BJ (cell line): ENCODE results near the gene APBA2. TPM values are rescaled to one million over a fixed set of nuclear protein-coding genes. Genes with fewer than 3 reads are reported as not detected.

ENCODE experiments used
- CTCF ChIA-PET: fragments of 350-600 bp; formaldehyde crosslinking; extraction: SDS; loops from one replicate; lab custom pipeline; 2021; ENCODE audit warnings: antibody characterized with exemption, inconsistent platforms; lab: Yijun Ruan, JAX
- POLR2A ChIA-PET: fragments of 300-600 bp; sonication (Branson Sonifier 250); formaldehyde crosslinking; extraction: SDS; loops from one replicate; lab custom pipeline; 2021; ENCODE audit warnings: antibody characterized with exemption; lab: Charles Lee
- DNase-seq: peaks from one replicate; pipeline ENCODE4 v3.0.0-alpha.2; 2011; ENCODE audit warnings: low read depth
- H3K27me3 ChIP-seq: 2 replicates; pipeline ENCODE4 v1.6.0; 2011; ENCODE audit warnings: low read length; ENCODE audit not compliant: control insufficient read depth, insufficient read depth
- H3K36me3 ChIP-seq: 2 replicates; pipeline ENCODE4 v1.5.1; 2011; ENCODE audit warnings: low read length; ENCODE audit not compliant: control insufficient read depth, insufficient read depth
- H3K4me3 ChIP-seq: 2 replicates; pipeline ENCODE4 v1.5.1; 2011; ENCODE audit warnings: low read depth, mild to moderate bottlenecking, control low read depth, low read length
- CTCF ChIP-seq: IDR thresholded peaks from 2 replicates; pipeline ENCODE4 v1.5.1; 2011; ENCODE audit warnings: low read depth, mild to moderate bottlenecking, control low read depth, inconsistent platforms, low read length, moderate library complexity; ENCODE audit not compliant: insufficient read depth
- polyA plus RNA-seq: library from polyadenylated mRNA; depleted of rRNA; stranded (reverse); fragments of >200 nt; gene quantifications from 2 replicates; pipeline ENCODE4 v1.2.3, GENCODE V29; 2011

Gene APBA2
- polyA plus RNA-seq, 1 experiment: 15.1 TPM

- TF ChIP-seq CTCF: no peak
- no peaks in the 10 kb centered on the region for H3K36me3 ChIP-seq
- ChIA-PET POLR2A (no interaction called here), CTCF (no interaction called here)
- H3K27me3 ChIP-seq: no peaks in the 10 kb centered on the region
- DNase-seq: no peak
- no peak overlapping the region for H3K4me3 ChIP-seq
Observed at GRCh38 chr15:28961391-28961790, 75.6 kb downstream of the APBA2 start.

- Histone ChIP-seq H3K36me3 (no peaks in the 10 kb centered on the region), H3K4me3 (no peak overlapping the region), H3K27me3 (no peaks in the 10 kb centered on the region)
- no peak for TF ChIP-seq CTCF
- DNase-seq: no peak
- ChIA-PET POLR2A (no interaction called here), CTCF (interaction anchor here (0.9 kb wide), 1 partner anchor 9 kb away, joined by 4 read pairs; no protein-coding TSS in a partner anchor)
Observed at GRCh38 chr15:28962851-28963710, 77.3 kb downstream of the APBA2 start.

GRCh38 chr15:28963711-28964081, 77.9 kb downstream of the APBA2 start:
- TF ChIP-seq CTCF: no peak
- no peaks in the 10 kb centered on the region for H3K36me3 ChIP-seq
- no peak for DNase-seq
- CTCF ChIA-PET: no interaction called here
- POLR2A ChIA-PET: no interaction called here
- no peak overlapping the region for H3K4me3 ChIP-seq
- no peaks in the 10 kb centered on the region for H3K27me3 ChIP-seq

GRCh38 chr15:28964098-28964497, 78.3 kb downstream of the APBA2 start:
- CTCF ChIA-PET: no interaction called here
- no peak overlapping the region for H3K4me3 ChIP-seq
- POLR2A ChIA-PET: no interaction called here
- no peak for DNase-seq
- no peak for TF ChIP-seq CTCF
- no peaks in the 10 kb centered on the region for H3K36me3 ChIP-seq
- no peaks in the 10 kb centered on the region for H3K27me3 ChIP-seq

- POLR2A ChIA-PET: no interaction called here
- Histone ChIP-seq H3K27me3 (no peaks in the 10 kb centered on the region), H3K36me3 (no peaks in the 10 kb centered on the region), H3K4me3 (no peak overlapping the region)
- no peak for DNase-seq
- no peak for TF ChIP-seq CTCF
- CTCF ChIA-PET: interaction anchor here (1.9 kb wide), 1 partner anchor 9 kb away, joined by 4 read pairs; no protein-coding TSS in a partner anchor
Observed at GRCh38 chr15:28967066-28967465, 81.3 kb downstream of the APBA2 start.
